Glomerular endothelial cell (primary cell): ENCODE data around the gene CDK16. TPM values are rescaled to one million over a fixed set of nuclear protein-coding genes. Genes with fewer than 3 reads are reported as not detected.

Experiments
- DNase-seq: peaks from one replicate; pipeline ENCODE4 v3.0.0-alpha.2; 2011; ENCODE audit warnings: low read depth, low spot score; ENCODE audit errors: extremely low read depth
- total RNA-seq: library from RNA; depleted of rRNA; stranded (reverse); fragments of >200 nt; gene quantifications from 2 replicates; pipeline ENCODE4 v1.2.3, GENCODE V29; 2015

Gene CDK16
- total RNA-seq, 1 donor from 2014 or later, result 112 TPM

DNA sequence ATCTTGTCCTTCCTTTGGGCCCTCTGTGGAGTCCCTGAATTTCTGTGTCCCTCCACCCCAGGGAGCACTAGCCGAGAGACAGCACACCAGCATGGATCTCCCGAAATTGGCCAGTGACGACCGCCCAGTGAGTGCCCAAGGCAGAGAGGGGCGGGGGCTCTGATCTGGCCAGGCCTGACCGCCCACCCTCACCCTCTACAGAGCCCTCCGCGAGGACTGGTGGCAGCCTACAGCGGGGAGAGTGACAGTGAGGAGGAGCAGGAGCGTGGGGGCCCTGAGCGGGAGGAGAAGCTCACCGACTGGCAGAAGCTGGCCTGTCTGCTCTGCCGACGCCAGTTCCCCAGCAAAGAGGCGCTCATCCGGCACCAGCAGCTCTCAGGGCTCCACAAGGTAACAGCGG is 33.2 kb upstream of the CDK16 start:
- no peak for DNase-seq

DNA sequence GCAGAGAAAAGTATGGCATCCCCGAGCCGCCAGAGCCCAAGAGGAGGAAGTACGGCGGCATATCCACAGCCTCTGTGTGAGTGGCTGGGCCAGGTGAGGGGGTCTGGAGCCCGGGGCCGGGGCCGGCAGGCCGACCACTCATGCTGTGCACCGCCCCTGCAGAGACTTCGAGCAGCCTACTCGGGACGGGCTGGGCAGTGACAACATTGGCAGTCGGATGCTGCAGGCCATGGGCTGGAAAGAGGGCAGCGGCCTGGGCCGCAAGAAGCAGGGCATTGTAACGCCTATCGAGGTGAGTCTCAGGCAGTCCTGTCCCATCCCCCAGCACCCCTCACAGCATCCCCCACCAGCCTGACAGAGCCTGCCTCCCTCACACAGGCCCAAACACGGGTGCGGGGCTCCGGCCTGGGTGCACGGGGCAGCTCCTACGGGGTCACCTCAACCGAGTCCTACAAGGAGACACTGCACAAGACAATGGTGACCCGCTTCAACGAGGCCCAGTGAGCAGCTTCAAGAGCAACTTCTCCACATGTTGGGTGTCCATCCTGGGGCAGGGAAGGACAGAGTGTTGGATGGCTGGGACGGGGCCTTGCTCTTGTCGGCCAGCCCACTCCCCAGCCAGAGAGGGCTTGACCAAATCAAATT is 32.3 kb upstream of the CDK16 start:
- DNase-seq, result no peak

DNA sequence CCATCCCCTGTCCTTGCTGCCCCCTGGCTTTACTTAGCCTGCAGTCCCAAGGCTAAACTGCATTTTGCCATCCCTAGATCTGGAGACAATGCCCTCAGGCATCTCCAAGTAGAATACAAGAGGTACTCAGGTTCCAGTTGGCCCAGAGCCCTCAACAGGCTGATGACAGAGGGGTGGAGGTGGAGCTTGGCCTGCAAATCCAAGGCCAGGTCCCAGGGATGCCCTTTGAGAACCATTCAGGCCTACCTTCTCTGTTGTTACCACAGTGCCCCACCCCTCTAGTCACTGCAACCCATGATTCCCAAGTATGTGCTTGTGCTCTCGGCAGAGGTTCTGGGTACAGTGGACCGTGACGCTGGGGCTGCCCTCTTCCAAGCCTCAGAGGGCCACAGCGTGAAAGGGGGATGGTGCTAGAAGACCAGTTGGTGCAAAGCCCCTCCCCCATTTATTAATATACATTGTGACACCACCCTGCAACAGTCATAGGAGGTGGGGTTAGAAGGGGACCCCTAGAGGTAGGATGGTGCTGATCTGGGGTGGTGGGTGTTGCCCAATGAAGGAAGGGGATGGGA is 31.3 kb upstream of the CDK16 start:
- DNase-seq, result no peak

DNA sequence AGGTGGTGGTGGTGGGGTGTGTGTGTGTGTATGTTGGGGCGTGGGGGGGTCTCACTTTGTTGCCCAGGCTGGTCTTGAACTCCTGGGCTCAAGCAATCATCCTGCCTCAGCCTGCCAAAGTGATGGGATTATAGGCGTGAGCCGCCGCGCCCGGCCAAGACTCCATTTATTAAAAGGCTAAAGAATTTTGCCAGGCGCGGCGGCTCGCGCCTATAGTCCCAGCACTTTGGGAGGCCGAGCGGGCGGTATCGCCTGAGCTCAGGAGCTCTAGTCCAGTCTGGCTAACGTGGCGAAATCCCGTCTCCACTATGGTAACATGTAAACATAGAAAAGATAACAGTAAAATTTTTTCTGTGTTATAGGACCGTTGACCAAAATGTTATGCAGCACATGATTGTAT is 28.6 kb upstream of the CDK16 start:
- DNase-seq, result no peak

DNA sequence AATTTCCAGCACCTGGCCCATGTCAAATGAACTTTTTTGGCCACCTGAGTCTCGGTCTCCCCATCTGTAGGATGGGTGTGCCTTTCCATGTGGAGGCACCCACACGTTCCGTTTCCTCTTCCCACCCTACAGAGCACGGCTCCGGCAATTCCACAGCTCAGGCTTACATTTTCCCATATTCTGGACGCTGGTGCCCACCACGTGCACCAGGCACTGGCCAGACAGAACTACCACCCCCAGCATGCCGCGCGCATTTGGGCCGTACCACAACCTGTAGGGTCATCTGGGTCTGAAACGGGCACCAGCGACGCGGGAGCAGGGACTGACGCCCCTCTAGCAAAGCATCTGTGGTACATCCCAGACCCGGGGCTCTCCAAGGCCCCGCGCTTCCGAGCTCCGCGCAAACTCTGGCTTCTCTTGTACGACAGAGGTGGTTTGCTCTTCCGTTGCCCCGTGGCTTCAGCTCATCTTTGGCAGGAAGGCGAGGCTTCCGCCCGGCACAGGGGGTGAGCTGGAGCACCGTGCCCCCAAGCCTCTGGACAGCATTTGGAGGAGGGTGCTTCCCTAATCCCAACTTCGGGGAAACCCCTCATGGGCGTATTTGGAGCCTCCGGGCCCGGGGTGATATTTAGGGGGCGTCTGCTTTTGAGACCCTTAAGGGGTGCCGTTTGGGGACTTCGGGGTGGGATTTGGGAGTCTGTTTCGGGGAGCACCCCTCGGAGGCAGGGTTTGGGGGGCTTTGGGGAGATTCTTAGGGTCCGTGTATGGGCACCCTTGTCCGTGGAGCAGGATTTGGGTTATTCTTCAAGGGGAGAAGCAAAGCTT is 27.8 kb upstream of the CDK16 start:
- peak; percentile 39 for DNase-seq

DNA sequence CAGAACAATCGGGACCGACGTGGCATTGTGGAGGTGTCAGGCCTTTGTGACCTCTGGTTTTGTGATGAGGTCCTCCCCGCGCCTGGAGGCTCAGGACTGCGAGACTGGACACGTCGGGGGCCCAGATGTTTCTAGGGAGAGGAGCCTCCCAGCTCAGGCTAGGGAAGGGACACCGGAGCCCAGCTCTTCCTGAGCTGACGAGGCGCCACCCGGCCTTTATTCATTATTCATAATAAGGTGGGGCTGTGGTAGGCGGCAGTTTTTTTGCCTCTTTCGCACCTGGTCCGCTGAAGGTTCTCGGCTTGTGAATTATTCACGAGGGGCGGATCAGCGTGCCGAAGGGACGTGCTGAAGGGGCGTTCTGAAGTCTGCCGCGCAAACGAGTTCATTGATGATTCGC is 27.1 kb upstream of the CDK16 start:
- DNase-seq, result no peak

DNA sequence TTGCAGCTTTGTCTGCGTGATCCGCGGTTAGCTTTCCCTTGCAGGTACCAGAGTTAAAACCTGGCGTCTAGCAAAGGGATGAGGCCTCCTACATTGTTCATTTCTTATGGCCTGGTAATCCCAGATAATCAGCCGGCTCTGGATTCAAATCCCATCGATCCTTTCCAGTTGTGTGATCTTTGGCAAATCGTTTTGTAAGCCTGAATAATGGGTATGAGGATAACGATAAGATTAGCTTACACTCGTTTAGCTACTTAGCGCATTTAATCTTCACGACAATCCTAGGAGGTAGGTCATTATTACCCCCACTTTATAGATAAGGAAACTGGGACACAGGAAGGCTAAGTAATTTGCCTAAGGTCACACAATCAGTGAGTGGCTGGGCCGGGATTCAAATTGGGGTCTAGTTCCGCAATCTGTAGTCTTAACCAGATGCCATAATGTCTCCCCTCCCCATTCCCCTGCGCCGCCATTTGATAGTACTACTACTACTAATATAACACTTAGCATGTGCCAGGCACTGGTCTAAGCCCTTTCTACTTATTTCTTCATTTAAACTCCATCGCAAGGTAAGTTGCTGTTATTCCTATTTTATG is 26.6 kb upstream of the CDK16 start:
- DNase-seq, result no peak

DNA sequence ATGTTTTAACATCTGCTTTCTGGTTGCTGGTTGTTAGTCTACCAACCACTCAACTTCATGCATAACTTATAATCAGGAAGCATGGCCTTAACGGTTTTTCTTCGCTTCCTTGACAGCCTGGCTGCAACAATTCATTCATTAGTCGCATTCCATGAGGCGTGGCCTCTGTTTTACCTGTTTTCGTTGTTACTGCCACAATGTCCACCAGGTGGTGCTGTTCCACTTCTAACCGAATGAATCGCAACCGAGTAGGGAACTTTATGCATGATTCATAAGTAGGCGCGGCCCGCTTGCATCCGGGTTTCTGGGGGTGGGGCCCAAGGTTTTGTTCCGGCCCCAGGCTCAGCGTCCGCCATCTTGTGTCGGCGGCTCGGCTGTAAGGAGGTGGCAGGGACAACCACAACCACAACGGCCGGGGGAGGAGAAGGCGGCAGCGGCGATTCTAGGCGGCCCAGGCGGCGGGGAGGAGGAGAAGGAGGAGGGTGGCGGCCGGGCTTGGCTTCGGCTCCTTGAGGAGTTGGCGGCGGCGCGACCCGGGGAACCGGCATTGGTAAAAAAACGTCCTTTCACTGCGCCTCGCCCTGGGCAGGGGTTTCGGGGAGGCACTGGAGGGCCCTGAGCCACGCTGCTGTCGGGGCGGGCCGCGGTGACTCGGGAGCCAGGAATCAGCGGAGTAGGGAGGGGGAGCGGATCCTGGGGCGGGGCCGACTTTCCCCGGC is 24.8 kb upstream of the CDK16 start, which contains the start of gene UBA1:
Gene UBA1 (plus strand): TSS at position 355 of the 719 bp plus-strand sequence. CDS start 4,974 bp downstream, outside the sequence.
- DNase-seq, result peak; percentile 97

DNA sequence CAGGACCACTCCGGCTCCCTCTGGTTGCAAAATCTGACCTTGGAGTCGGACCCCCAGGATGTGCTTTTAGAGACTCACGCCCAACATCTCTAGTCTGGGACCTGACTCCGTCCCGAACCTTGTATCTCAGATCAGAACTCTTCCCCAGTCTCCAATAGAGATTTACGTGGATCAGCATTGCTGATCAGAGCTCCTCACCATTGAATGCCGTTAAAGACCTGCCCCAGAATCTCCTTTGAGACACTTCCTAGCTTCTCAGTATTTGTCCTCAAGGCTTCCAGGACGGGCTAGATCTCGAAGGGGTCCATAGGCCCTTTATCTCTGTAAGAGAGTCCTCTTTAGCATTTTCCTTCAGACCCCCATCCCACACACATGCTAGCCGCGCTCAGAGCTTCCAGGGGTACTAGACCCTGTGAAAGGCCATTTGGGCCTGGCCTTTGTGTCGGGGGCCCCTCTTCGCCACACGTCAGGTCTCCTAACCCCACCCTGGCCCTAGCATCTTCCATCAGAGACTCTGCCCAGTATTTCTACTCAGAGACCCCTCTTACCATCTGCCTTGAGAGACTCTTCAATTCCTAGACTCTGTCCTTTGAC is 24.2 kb upstream of the CDK16 start:
- no peak for DNase-seq

DNA sequence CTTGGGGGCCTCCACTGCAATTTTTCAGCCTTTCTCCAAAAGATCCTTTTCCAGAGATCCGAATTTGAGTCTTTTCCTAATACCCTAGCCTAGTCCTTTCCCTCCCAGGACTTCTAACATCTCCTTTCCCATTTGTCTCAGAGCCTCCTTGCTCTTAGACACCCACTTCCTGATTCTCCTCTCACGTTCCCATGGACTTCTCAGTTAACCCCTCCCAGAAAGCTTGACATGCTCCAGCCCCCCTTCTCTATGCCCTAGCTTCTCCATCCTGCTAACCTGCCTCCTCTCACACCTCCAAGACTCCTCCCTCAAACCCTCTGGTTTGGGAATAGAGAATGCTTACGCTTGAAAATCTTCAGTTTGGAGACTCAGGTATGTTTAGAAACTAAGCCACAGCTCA is 22.4 kb upstream of the CDK16 start:
- no peak for DNase-seq

DNA sequence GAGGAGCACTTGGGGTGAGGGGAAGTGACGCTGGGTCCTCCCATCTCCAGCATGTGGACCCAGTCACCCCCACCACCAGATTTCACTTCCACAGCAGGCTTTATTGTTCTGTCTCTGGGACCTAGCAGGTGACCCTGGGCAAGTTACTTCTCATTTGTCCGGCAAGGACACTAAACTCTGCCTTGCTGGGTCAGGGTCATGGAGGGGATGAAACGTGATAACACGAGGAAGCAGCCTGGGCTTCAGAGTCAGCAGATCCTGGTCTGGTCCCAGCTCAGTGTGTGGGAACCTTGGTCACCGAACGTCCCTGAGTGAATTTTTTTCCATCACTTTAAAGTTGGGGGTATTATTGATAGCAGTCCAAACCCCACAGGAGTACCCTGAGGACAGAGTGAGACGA is 21.0 kb upstream of the CDK16 start:
- DNase-seq, result no peak

DNA sequence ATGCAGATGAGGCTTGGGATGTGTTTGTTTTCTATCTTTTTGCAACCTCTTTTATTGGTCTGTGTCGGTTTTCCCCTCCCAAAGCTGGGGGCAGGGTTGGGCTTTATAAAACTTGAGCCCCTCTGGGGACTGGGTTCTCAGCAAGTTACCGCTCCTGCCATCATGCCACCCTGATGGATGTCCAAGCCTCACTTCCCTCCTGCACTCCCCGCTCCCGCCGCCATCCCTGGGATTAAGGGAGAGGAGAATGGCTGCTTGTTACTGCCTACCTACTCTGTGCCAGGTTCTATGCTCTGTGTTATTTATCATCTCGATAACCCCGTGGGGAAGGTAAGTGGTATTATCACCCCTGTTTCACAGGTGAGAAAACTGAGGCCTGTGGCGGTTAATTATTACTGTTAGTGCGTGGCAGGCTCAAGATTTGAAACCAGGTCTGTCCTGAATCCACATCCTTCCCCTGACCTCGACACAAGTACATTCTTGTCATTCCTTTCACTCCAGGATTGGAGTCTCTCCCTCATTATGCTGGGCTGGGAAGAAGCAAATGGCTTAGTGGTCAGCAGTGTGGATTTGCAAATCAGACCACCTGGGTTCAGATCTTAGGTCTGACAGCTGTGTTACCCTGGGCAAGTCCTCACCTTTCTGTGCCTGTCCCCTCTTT is 20.3 kb upstream of the CDK16 start:
- DNase-seq, result no peak

DNA sequence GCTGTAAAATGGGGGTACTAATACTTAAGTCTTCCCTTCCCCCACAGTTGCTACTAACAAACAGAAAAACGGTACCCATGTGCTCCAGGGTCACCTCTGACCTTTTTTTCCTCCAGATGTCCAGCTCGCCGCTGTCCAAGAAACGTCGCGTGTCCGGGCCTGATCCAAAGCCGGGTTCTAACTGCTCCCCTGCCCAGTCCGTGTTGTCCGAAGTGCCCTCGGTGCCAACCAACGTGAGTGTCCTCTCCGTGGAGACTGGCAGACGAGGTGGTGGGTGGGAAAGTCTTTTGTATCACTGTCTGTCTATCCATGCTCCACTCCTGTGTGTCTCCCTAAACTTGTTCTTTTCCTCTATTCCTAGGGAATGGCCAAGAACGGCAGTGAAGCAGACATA is 19.8 kb upstream of the CDK16 start:
- no peak for DNase-seq

DNA sequence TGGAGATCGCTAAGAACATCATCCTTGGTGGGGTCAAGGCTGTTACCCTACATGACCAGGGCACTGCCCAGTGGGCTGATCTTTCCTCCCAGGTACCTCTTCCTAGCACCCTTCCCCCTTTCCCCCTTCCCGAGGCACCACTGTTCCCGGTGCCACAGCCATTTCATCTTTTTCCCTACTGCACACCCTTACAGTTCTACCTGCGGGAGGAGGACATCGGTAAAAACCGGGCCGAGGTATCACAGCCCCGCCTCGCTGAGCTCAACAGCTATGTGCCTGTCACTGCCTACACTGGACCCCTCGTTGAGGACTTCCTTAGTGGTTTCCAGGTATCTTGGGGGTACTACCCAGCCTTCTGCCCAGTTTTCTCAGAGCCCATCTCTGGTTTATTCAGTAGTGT is 19.2 kb upstream of the CDK16 start:
- no peak for DNase-seq

DNA sequence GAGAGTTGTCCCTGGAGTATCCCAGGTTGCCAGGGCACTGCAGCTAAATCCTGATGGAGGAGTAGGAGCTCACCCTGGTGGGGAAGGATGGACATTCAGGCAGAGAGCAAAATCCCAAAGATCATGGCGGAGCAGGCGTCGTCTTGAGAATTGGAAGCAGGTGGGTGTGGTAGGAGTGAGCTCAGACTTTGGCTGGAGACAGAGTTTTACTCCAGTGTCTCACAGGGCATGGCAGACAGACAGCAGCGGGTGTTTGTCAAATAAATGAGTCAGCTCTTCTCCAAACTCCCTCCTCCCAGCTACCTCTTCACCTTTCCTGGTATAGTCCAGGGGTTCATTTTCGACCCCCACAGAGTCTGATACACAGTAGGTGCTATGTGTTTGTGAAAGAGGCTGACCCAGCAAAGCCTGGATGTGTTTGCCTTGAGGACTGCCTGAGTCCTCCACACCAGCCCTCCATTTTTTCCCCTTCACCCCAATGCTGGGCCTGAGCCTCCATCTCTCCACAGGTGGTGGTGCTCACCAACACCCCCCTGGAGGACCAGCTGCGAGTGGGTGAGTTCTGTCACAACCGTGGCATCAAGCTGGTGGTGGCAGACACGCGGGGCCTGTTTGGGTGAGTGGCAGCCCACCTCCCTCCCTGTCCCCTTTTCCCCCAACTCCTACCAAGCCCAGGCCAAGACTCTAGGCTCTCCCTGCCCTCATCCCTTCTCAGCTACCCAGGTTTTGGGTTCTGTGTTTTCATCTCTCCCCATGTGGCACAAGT is 17.9 kb upstream of the CDK16 start:
- no peak for DNase-seq

DNA sequence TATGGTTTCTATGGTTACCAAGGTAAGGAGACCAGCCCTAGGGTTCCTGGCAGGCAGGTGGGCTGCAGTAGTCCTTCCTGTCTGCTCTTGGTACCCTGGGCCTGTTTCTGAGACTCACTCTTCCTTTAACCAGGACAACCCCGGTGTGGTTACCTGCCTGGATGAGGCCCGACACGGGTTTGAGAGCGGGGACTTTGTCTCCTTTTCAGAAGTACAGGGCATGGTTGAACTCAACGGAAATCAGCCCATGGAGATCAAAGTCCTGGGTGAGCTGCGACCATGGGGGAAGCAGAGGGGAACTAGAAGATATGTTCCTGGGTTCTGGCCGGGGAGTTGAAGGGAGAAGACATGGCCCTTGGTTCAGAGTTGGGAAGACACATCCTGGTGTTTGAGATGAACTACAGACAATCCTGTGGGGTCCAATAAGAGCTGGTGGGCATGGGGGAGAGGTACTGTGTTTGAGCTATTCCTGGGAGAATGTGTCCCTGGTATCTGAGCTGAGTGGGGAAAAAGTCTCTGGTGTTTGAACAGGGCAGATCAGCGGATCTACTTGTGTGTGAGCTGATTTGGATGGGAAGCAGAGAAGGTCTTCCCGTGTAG is 17.0 kb upstream of the CDK16 start:
- no peak for DNase-seq

DNA sequence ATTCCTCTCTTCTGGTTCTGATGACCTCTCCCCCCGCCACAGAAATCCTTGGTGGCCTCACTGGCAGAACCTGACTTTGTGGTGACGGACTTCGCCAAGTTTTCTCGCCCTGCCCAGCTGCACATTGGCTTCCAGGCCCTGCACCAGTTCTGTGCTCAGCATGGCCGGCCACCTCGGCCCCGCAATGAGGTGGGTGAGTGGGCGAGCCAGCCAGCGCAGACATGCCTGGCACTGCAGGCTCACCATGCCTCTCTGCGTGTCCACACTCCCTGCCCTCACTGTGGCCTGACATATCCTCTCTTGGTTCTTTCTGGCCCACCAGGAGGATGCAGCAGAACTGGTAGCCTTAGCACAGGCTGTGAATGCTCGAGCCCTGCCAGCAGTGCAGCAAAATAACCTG is 16.2 kb upstream of the CDK16 start:
- DNase-seq, result no peak

DNA sequence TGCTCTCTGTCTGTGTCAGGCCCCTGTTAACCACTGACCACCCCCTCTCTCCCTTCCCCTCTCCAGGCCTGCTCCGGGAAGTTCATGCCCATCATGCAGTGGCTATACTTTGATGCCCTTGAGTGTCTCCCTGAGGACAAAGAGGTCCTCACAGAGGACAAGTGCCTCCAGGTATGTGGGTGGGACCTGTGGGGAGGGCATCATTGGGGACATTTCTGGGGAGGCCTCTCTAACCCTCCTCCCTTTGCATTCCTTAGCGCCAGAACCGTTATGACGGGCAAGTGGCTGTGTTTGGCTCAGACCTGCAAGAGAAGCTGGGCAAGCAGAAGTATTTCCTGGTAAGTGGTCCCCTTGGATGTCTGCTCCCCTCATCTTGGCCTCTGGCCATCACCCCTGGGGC is 15.6 kb upstream of the CDK16 start:
- no peak for DNase-seq

DNA sequence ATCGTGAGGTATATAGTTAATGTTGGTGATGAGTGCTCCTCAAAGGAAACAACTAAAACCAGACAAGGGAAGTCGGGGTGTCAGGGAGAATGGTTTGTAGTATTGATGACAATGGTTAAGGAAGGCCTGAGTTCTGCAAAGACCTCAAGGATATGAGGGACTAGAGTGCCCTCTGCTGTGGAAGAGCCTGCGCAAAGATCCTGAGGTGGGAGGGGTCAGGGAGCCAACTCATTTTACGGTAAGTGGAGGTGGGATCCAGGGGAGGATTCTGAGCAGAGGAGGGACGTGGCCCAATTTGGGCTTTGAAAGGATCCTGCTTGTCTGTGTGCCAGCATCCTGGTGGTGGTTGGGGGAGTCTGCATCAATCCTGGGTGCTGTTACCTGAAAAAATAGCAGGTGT is 13.5 kb upstream of the CDK16 start:
- DNase-seq, result no peak
